NCI-H2107 treated with DMSO at 0.1 percent for 48 hours (cell line): Measurements from ENCODE around the gene HEG1.

Experiments used
- DNase-seq: peaks from one replicate; lab custom pipeline; 2025; ENCODE audit not compliant: unreplicated experiment; lab: John Stamatoyannopoulos, UW

HEG1 gene

GRCh38 chr3:124923833-124924232 lies 132.0 kb downstream of the HEG1 start:
- no peak for DNase-seq

GRCh38 chr3:124920718-124921117 lies 135.1 kb downstream of the HEG1 start:
- DNase-seq: no peak

GRCh38 chr3:124919756-124920155 lies 136.0 kb downstream of the HEG1 start:
- DNase-seq: no peak

GRCh38 chr3:124918524-124918923 lies 137.3 kb downstream of the HEG1 start:
- no peak for DNase-seq

- no peak for DNase-seq
Observed at GRCh38 chr3:124916837-124917409, 138.9 kb downstream of the HEG1 start.
